Lower lobe of right lung (tissue), 2 donors: Measurements from ENCODE around the gene TIMP3. TPM values are rescaled to one million over a fixed set of nuclear protein-coding genes. Genes with fewer than 3 reads are reported as not detected.

ENCODE experiments used
- ATAC-seq, 2 donors: fragments of 200-7000 bp; cut with Tn5 transposase; one replicate each; pipeline ENCODE4 v1.9.1; 2020 to 2022; ENCODE audit warnings: mild to moderate bottlenecking in 2 of 2, moderate library complexity in 2 of 2
- DNase-seq: peaks from one replicate; pipeline ENCODE4 v3.0.0-alpha.2; 2020
- H3K27ac ChIP-seq: fragments of 200-600 bp; one replicate; pipeline ENCODE4 v1.8.0; 2022
- H3K27me3 ChIP-seq: fragments of 200-600 bp; one replicate; pipeline ENCODE4 v1.8.0; 2022; ENCODE audit warnings: low read depth
- H3K36me3 ChIP-seq: fragments of 200-600 bp; one replicate; pipeline ENCODE4 v1.8.0; 2022; ENCODE audit warnings: mild to moderate bottlenecking
- H3K4me1 ChIP-seq: fragments of 200-600 bp; one replicate; pipeline ENCODE4 v1.8.0; 2022
- H3K4me3 ChIP-seq: fragments of 200-600 bp; one replicate; pipeline ENCODE4 v1.8.0; 2022; ENCODE audit warnings: mild to moderate bottlenecking
- H3K9me3 ChIP-seq: fragments of 200-600 bp; one replicate; pipeline ENCODE4 v1.8.0; 2022
- intact Hi-C: fragments of 100-400 bp; cut with DNase I; formaldehyde crosslinking; loops from one replicate; pipeline ENCODE4 v1.11.0; 2022
- total RNA-seq: library from RNA; stranded (reverse); fragmentation: NEBNext Ultra II Directional; extraction: Animal tissue kit (Norgen Biotek cat#: 25700); gene quantifications from one replicate; pipeline ENCODE4 v1.2.1, GENCODE V29; 2021
- TF ChIP-seq, protein P1 (sequence below): fragments of 200-600 bp; IDR thresholded peaks from one replicate; pipeline ENCODE4 v1.8.0; 2022; ENCODE audit warnings: antibody characterized with exemption, mild to moderate bottlenecking
- donor health status: DM: no; HTN: yes; CAD: no; lungs with severe emphysema.

TIMP3 gene
- total RNA-seq, 1 donor from 2014 or later = 390 TPM

DNA sequence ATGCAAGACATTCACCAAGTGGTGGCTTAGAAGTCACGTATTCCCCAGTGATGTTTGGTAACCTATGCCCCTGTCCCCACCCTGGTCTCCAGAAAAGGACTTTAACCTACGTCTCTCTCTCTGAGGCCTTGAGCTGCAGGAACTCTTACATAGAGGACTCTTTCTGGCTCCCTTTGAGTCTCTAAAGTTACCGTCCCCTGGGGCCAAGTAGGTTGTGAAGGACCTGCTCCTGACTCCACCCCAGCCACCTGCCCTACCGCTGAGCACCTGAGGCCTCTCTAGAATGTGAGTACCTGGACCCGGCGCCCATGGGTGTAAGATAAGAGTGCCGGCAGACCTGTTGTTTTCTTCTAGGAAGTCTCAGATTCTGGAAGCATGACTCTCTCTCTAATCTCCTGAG lies 95.4 kb downstream of the TIMP3 start:
- no peaks in the 10 kb centered on the region for H3K4me1 ChIP-seq
- ATAC-seq (peak; percentile 84 to 86), DNase-seq (peak; percentile 67)
- H3K27me3 ChIP-seq = no peaks in the 10 kb centered on the region
- no peaks in the 10 kb centered on the region for H3K36me3 ChIP-seq
- H3K9me3 ChIP-seq = no peaks in the 10 kb centered on the region
- intact Hi-C loops = no loop called here
- TF ChIP-seq, protein P1, sequence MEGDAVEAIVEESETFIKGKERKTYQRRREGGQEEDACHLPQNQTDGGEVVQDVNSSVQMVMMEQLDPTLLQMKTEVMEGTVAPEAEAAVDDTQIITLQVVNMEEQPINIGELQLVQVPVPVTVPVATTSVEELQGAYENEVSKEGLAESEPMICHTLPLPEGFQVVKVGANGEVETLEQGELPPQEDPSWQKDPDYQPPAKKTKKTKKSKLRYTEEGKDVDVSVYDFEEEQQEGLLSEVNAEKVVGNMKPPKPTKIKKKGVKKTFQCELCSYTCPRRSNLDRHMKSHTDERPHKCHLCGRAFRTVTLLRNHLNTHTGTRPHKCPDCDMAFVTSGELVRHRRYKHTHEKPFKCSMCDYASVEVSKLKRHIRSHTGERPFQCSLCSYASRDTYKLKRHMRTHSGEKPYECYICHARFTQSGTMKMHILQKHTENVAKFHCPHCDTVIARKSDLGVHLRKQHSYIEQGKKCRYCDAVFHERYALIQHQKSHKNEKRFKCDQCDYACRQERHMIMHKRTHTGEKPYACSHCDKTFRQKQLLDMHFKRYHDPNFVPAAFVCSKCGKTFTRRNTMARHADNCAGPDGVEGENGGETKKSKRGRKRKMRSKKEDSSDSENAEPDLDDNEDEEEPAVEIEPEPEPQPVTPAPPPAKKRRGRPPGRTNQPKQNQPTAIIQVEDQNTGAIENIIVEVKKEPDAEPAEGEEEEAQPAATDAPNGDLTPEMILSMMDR = no peak
- no peak overlapping the region for H3K4me3 ChIP-seq
- H3K27ac ChIP-seq = no peak overlapping the region

DNA sequence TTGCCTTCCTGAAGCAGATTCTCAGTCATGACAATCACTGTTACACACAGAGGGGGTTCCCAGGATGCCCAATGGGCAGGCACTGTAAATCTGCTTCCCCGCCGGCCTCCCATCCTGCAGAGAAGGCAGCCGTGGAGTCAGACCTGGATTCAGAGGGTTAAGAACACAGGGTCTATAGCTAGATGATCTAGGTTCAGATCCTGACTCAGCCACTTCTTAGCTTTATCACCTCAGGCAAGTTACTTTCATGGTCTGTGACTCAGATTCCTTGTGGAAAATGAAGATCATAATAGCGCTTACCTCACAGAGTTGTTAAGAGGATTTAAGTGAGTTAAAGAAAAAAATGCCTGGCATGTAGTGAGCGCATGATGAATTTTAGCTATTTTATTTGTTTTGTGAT lies 95.9 kb downstream of the TIMP3 start:
- ATAC-seq (peak; percentile 54 to 68), DNase-seq (no peak)
- intact Hi-C loops = no loop called here
- TF ChIP-seq, protein P1 = no peak
- Histone ChIP-seq H3K27ac (no peak overlapping the region), H3K4me3 (no peak overlapping the region), H3K9me3 (no peaks in the 10 kb centered on the region), H3K36me3 (no peaks in the 10 kb centered on the region), H3K4me1 (no peaks in the 10 kb centered on the region), H3K27me3 (no peaks in the 10 kb centered on the region)

DNA sequence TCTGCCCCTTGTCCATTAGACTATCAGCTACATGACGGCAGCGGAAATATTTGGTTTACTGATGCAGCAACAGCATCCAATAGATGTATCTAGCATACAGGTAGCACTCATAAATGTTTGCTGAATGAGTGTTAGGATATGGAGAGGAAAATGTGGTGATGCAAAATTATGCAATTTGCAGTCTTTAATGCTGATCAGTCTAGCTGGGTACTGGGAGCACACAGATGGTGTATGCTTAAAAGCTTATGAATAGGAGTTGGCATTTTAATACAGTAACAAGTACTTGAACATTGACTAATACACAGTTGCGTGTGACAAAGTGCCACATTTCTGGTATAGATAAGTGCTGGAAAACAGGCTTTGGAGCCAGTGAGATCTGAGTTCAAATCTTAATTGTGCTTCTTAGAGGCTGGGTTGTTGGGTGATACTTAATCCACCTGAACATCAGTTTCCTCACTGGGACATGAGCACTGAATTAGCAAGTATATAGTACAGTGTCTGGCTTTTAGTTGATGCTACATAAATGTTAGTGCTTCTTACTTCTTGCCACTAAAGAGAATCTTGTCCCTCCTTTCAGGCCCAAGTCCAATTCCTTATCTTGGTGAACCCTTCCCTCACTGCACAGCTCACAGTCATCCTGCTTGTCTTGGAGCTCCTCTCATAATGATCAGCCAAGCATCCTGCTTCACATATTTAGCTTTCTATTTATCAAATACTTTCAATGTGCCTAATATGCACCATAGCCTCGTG lies 99.6 kb downstream of the TIMP3 start:
- no peaks in the 10 kb centered on the region for H3K9me3 ChIP-seq

DNA sequence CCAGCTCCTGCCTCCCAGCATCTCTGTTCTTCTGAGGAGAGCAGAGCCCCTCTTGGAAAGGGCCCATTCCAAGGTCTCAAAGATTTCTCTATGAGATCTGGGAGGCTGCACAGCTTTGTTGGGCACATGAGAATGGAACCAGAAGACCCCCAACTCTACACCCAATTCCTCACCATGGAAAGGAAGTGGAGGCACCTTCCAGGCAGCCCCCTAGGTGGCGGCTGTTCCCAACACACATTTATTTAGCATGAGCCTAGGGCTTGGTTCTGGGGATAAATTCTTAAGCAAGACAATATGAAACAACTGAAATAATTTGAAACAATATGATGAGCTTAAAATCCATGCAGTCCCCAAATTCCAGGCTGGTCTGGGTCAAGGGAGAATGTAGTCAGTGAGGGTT lies 100.4 kb downstream of the TIMP3 start:
- no peaks in the 10 kb centered on the region for H3K4me1 ChIP-seq
- intact Hi-C loops = no loop called here
- H3K27me3 ChIP-seq = no peaks in the 10 kb centered on the region
- no peaks in the 10 kb centered on the region for H3K36me3 ChIP-seq
- no peak overlapping the region for H3K27ac ChIP-seq
- TF ChIP-seq, protein P1 = no peak
- DNase-seq = no peak
- H3K4me3 ChIP-seq = no peak overlapping the region
- ATAC-seq = no peak
- no peaks in the 10 kb centered on the region for H3K9me3 ChIP-seq

More for the DNA sequence above, 99.6 kb downstream of the TIMP3 start:
- no peak overlapping the region for H3K4me3 ChIP-seq
- no peaks in the 10 kb centered on the region for H3K27me3 ChIP-seq
- no peak overlapping the region for H3K27ac ChIP-seq
- H3K36me3 ChIP-seq = no peaks in the 10 kb centered on the region
- intact Hi-C loops = no loop called here
- DNase-seq (no peak), ATAC-seq (no peak)
- TF ChIP-seq, protein P1 = no peak
- no peaks in the 10 kb centered on the region for H3K4me1 ChIP-seq

DNA sequence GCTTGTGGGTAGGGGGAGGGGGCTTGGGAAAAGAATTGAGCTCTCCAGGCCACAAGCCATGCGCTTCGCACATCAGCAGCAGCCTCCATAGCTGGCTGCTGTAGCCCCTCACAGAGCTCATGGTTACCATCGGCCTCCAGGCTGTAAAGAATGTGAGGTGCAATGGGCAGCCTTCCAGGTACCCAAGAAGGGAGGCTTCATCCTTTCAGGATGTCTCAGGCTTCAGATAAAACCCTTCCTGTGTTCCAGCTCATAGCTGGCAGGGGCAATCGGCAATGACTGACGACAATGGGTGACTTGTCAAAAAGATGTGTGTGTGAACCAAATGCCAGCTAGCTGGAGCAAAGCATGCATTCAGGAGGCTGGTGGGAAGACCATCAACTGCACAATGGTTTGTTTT lies 102.0 kb downstream of the TIMP3 start:
- TF ChIP-seq, protein P1 = no peak
- ATAC-seq (no peak), DNase-seq (no peak)
- no peaks in the 10 kb centered on the region for H3K27me3 ChIP-seq
- H3K4me1 ChIP-seq = no peaks in the 10 kb centered on the region
- intact Hi-C loops = no loop called here
- no peak overlapping the region for H3K4me3 ChIP-seq
- H3K27ac ChIP-seq = no peak overlapping the region
- H3K36me3 ChIP-seq = no peaks in the 10 kb centered on the region
- no peaks in the 10 kb centered on the region for H3K9me3 ChIP-seq
